ENCODE measurements around the gene HABP4. TPM values are rescaled to one million over a fixed set of nuclear protein-coding genes. Genes with fewer than 3 reads are reported as not detected.

Gene HABP4
- total and polyA plus RNA-seq, 2 of the 4 experiments (the other 2 are of a cell fraction) = 5.2 to 10.6 TPM

DNA sequence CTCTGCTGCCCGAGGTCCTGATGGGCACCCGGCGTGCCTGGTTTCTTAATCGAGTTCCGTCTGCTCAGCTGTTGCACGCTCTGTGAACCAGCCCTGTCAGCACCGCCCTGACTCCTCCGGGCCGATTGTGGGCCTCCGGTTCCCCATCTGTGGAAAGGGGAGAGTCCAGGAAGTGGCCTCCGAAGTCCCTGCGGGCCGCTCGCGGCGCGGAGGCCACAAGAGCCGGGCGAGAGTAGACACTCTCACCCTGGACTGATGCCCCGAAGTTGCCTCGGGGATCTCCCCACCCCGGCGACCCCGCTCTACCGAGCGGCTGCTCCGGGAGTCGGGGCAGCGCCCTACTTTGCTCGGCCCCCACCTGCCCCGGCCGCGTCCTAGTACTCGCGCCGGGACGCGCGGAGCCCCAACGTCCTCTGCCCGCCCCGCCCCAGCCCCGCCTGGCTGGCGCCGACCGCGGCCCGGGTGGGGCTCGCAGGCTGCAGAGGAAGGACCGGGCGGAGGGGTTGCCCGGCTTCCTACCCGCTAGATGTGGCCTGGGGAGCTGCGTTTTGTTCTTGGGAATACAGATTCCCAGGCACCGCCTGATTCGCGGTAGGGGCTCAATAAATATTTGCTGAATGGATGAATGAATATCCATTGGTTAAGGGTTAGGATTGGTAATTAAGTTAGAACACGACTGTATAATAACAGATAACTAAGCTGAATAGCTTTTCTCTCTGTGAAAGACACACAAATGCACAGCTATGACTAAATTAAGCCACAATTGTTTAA, 30.9 kb upstream of the HABP4 start (continued):
- TF ChIP-seq MAZ (IDR thresholded peaks at IDR 0.05; ENCODE audit: borderline replicate concordance, low read depth, low read length) (peak; percentile 12; the same call in 1 of the 2 replicates), RAD21 (IDR thresholded peaks at IDR 0.05; ENCODE audit: low read length) (no peak), SMC3 (IDR thresholded peaks at IDR 0.05; ENCODE audit: low read depth, low read length) (no peak)

DNA sequence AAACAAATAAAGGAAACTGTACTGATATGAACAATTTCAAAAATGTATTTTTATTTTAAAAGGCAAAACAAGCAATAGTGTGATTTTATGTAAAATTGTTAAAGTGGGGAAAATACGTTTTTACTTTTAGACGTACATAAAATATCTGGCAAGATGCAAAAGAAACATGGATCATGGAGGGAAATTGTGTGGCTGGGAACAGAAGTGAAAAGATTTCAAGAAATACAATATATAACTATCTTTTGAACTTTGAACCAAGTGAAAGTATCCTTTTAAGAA, 30.3 kb upstream of the HABP4 start:
- Histone ChIP-seq H3K9me1 (ENCODE audit: insufficient read depth, low read length) (peaks cover 3% of the 10 kb centered on the region; the same call in 1 of the 2 replicates), H3K4ac (ENCODE audit: low read depth, low read length) (no peak overlapping the region; the same call in 1 of the 2 replicates), H3K14ac (replicated peaks; ENCODE audit: low read depth, low read length) (no peak overlapping the region), H4K5ac (ENCODE audit: low read depth, low read length) (no peak overlapping the region), H3K27me3 (ENCODE audit: control insufficient read depth, insufficient read depth, low read length) (no peaks in the 10 kb centered on the region), H2BK5ac (ENCODE audit: low read depth, low read length, poor library complexity, severe bottlenecking) (peak overlapping the region; percentile 79), H3K9me3 (ENCODE audit: control insufficient read depth, insufficient read depth, low read length) (no peaks in the 10 kb centered on the region), H3K79me1 (ENCODE audit: low read depth in 1 of 2, low read length in 2 of 2) (peaks cover 4 to 9% of the 10 kb centered on the region in 2 experiments; a peak in 3 of 4 replicates), H4K8ac (ENCODE audit: low read depth in 2 of 2, low read length in 2 of 2) (peak overlapping the region; percentile 22 to 36; a peak in 2 of 4 replicates), H2AFZ (replicated peaks; ENCODE audit: low read length, poor library complexity) (no peak overlapping the region), H3K9ac (ENCODE audit: low read depth, low read length) (no peak overlapping the region), H3K36me3 (ENCODE audit: control insufficient read depth, insufficient read depth, low read length) (no peaks in the 10 kb centered on the region), H3K4me1 (ENCODE audit: control insufficient read depth, insufficient read depth, low read length) (peaks cover 7% of the 10 kb centered on the region), H4K20me1 (ENCODE audit: insufficient read depth, low read length) (no peaks in the 10 kb centered on the region), H2AK9ac (replicated peaks; ENCODE audit: low read depth, low read length, poor library complexity) (no peak overlapping the region), H2BK15ac (ENCODE audit: low read depth, low read length) (no peak overlapping the region), H4K91ac (ENCODE audit: insufficient read depth, low read depth, low read length) (no peak overlapping the region), H2BK120ac (ENCODE audit: low read depth, low read length) (no peak overlapping the region), H3K56ac (ENCODE audit: extremely low read depth, insufficient read depth, low read length) (no peak overlapping the region; the same call in 1 of the 2 replicates), H3K4me2 (ENCODE audit: low read depth, low read length) (peak overlapping the region; percentile 43; the same call in 1 of the 2 replicates), H3K4me3 (ENCODE audit: insufficient read depth, low read depth, low read length) (no peak overlapping the region; the same call in 1 of the 2 replicates), H2AK5ac (ENCODE audit: low read depth, low read length) (no peak overlapping the region), H3K18ac (ENCODE audit: low read depth, low read length) (no peak overlapping the region), H3K23ac (ENCODE audit: low read depth, low read length) (no peak overlapping the region), H3K27ac (ENCODE audit: insufficient read depth, low read length) (no peak overlapping the region), H2BK20ac (ENCODE audit: low read depth, low read length) (no peak overlapping the region)
- POLR2A ChIA-PET (ENCODE audit: unreplicated experiment) = no interaction called here
- intact Hi-C loops (cut with micrococcal nuclease) = loop anchor here (2.0 to 5.0 kb wide), 5 partner anchors 31 to 148 kb away; partner anchors contain the start of genes HABP4 and SLC35D2
- no CpG with 5 or more reads among the region's 2 CpGs for WGBS, 2 experiments (ENCODE audit: extremely low coverage in 2 of 2, insufficient read length in 1 of 2)
- dilution Hi-C loops (cut with HindIII; ENCODE audit: low sequenced_read_pairs, unreplicated experiment) = no loop called here
- DNase-seq (no peak), ATAC-seq (ENCODE audit: low read depth) (no peak)
- CTCF ChIA-PET = no interaction called here
- in situ Hi-C loops (cut with MboI; ENCODE audit: low sequenced_read_pairs) = loop anchor here (10.0 kb wide), 1 partner anchor 235 kb away; the partner anchor contains the start of gene PRXL2C
- BruUV-seq (replicated peaks) = no TSS peak
- TF ChIP-seq CEBPB (IDR thresholded peaks at IDR 0.05; ENCODE audit: low read depth, low read length) = no peak
- TF ChIP-seq MAFK (IDR thresholded peaks at IDR 0.05; ENCODE audit: low read depth, low read length) = no peak
- TF ChIP-seq SMC3 (IDR thresholded peaks at IDR 0.05; ENCODE audit: low read depth, low read length) = no peak
- no peak for TF ChIP-seq FOS (IDR thresholded peaks at IDR 0.05; ENCODE audit: low read depth, low read length)
- TF ChIP-seq RCOR1 (IDR thresholded peaks at IDR 0.05; ENCODE audit: insufficient replicate concordance, low read length) = no peak
- TF ChIP-seq, protein P1, sequence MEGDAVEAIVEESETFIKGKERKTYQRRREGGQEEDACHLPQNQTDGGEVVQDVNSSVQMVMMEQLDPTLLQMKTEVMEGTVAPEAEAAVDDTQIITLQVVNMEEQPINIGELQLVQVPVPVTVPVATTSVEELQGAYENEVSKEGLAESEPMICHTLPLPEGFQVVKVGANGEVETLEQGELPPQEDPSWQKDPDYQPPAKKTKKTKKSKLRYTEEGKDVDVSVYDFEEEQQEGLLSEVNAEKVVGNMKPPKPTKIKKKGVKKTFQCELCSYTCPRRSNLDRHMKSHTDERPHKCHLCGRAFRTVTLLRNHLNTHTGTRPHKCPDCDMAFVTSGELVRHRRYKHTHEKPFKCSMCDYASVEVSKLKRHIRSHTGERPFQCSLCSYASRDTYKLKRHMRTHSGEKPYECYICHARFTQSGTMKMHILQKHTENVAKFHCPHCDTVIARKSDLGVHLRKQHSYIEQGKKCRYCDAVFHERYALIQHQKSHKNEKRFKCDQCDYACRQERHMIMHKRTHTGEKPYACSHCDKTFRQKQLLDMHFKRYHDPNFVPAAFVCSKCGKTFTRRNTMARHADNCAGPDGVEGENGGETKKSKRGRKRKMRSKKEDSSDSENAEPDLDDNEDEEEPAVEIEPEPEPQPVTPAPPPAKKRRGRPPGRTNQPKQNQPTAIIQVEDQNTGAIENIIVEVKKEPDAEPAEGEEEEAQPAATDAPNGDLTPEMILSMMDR (conservative IDR thresholded peaks at IDR 0.05; ENCODE audit: low read depth, low read length) = no peak
- TF ChIP-seq BHLHE40 (IDR thresholded peaks at IDR 0.05; ENCODE audit: low read depth, low read length) = no peak
- TF ChIP-seq NFE2L2 (IDR thresholded peaks at IDR 0.05; ENCODE audit: low read depth, low read length) = no peak
- TF ChIP-seq POLR2A (IDR thresholded peaks at IDR 0.05; ENCODE audit: low read depth, low read length) = no peak
- no peak for TF ChIP-seq MXI1 (IDR thresholded peaks at IDR 0.05; ENCODE audit: borderline replicate concordance, low read depth, low read length)
- TF ChIP-seq CHD1 (IDR thresholded peaks at IDR 0.05; ENCODE audit: low read depth, low read length) = no peak
- no peak for TF ChIP-seq RAD21 (IDR thresholded peaks at IDR 0.05; ENCODE audit: low read length)
- TF ChIP-seq, protein P2, sequence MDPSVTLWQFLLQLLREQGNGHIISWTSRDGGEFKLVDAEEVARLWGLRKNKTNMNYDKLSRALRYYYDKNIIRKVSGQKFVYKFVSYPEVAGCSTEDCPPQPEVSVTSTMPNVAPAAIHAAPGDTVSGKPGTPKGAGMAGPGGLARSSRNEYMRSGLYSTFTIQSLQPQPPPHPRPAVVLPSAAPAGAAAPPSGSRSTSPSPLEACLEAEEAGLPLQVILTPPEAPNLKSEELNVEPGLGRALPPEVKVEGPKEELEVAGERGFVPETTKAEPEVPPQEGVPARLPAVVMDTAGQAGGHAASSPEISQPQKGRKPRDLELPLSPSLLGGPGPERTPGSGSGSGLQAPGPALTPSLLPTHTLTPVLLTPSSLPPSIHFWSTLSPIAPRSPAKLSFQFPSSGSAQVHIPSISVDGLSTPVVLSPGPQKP (IDR thresholded peaks at IDR 0.05; ENCODE audit: borderline replicate concordance, low read depth, low read length) = no peak
- no peak for TF ChIP-seq MAZ (IDR thresholded peaks at IDR 0.05; ENCODE audit: borderline replicate concordance, low read depth, low read length)
